ENCODE data around the gene MT1X. TPM values are rescaled to one million over a fixed set of nuclear protein-coding genes. Genes with fewer than 3 reads are reported as not detected.
"Not testable (repeated sequence)": the region's sequence is repeated elsewhere in the genome, so short reads cannot be mapped to it uniquely, and the experiment has no call there.

The MT1X gene
- total and polyA plus RNA-seq, 2 donors from 2014 or later, result 223 to 476 TPM

DNA sequence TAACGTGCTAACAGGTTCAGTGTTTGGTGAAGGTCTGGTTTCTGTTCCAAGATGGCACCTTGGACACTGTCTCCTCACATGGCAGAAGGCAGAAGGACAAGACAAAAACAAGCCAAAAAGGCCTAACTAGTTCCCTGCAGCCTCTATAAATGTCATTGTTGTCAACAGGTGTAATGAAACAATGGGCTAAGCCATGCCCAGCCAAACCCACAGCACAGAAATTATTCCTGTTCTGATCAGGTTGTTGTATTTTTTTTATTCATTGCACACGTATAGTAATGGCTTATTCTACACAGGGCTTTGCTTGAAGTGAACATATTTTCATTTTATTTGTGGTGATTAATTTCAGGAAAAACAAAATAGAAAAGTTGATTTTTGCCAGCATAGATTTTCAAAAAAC lies 31.5 kb downstream of the MT1X start:
- FAIRE-seq (no peak), DNase-seq (no peak)
- Histone ChIP-seq H3K4me1 (ENCODE audit: control insufficient read depth in 2 of 3, insufficient read depth in 2 of 3, low read depth in 1 of 3, low read length in 3 of 3) (no peaks in the 10 kb centered on the region), H3K9me3 (ENCODE audit: control insufficient read depth in 2 of 3, insufficient read depth in 1 of 3, low read length in 3 of 3) (no peaks in the 10 kb centered on the region), H3K27ac (ENCODE audit: low read depth in 2 of 2, low read length in 2 of 2) (no peak overlapping the region), H3K36me3 (ENCODE audit: control insufficient read depth in 2 of 3, insufficient read depth in 3 of 3, low read length in 3 of 3) (no peaks in the 10 kb centered on the region), H3K27me3 (ENCODE audit: control insufficient read depth, insufficient read depth, low read length) (no peaks in the 10 kb centered on the region), H3K9ac (ENCODE audit: low read length in 3 of 3) (no peak overlapping the region), H3K4me3 (ENCODE audit: low read length in 3 of 3) (no peak overlapping the region)
- TF ChIP-seq, protein P1, sequence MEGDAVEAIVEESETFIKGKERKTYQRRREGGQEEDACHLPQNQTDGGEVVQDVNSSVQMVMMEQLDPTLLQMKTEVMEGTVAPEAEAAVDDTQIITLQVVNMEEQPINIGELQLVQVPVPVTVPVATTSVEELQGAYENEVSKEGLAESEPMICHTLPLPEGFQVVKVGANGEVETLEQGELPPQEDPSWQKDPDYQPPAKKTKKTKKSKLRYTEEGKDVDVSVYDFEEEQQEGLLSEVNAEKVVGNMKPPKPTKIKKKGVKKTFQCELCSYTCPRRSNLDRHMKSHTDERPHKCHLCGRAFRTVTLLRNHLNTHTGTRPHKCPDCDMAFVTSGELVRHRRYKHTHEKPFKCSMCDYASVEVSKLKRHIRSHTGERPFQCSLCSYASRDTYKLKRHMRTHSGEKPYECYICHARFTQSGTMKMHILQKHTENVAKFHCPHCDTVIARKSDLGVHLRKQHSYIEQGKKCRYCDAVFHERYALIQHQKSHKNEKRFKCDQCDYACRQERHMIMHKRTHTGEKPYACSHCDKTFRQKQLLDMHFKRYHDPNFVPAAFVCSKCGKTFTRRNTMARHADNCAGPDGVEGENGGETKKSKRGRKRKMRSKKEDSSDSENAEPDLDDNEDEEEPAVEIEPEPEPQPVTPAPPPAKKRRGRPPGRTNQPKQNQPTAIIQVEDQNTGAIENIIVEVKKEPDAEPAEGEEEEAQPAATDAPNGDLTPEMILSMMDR (IDR thresholded peaks at IDR 0.05; ENCODE audit: borderline replicate concordance, extremely low read depth, insufficient read depth), result no peak
- intact Hi-C loops (cut with DNase I), result no loop called here

DNA sequence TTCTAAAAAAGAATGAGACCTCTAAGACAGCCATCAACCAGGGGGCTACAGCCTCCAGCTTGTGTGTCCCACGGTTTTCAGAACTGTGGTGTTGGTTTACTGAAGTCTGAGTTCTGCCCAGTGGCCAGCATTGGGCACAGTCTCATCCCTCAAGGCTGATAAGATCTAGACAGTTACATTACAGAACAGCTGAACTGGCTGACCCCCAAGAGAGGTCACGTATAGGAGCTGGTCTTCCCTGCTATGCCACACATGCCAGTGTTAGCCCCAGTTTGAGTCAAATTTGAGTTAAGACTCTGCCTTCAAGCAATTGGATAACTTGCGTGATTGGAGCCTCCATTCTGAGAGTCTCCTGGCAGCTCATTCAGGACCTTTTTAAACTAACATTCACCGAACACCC lies 32.9 kb downstream of the MT1X start:
- no peak for FAIRE-seq
- DNase-seq, result no peak

DNA sequence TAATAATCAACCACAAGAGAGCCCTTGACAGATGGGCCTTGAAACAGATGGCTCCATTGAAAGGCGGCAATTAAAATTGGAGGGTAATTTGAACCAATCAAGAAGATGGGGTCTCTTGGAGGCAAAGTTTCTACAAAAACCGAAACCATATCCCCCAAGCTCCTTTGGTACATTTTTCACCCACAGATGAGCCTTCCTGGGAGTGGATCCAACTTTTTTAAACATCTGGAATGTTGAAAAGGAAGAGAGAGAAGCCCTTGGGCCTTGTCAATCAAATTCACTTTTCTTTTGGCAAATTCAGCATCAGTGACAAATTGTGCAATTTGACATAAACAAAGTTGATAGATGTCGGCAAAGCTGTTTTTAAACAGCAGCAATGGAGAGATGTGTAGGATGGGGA lies 34.5 kb downstream of the MT1X start:
- no peaks in the 10 kb centered on the region for H3K4me1 ChIP-seq (ENCODE audit: control insufficient read depth in 2 of 3, insufficient read depth in 2 of 3, low read depth in 1 of 3, low read length in 3 of 3)
- TF ChIP-seq, protein P1 (IDR thresholded peaks at IDR 0.05; ENCODE audit: borderline replicate concordance, extremely low read depth, insufficient read depth), result no peak
- no peak for DNase-seq
- FAIRE-seq, result no peak
- no peak overlapping the region for H3K27ac ChIP-seq (ENCODE audit: low read depth in 2 of 2, low read length in 2 of 2)
- H3K9me3 ChIP-seq (ENCODE audit: control insufficient read depth in 2 of 3, insufficient read depth in 1 of 3, low read length in 3 of 3), result no peaks in the 10 kb centered on the region
- H3K9ac ChIP-seq (ENCODE audit: low read length in 3 of 3), result no peak overlapping the region
- H3K27me3 ChIP-seq (ENCODE audit: control insufficient read depth, insufficient read depth, low read length), result no peaks in the 10 kb centered on the region
- H3K4me3 ChIP-seq (ENCODE audit: low read length in 3 of 3), result no peak overlapping the region
- H3K36me3 ChIP-seq (ENCODE audit: control insufficient read depth in 2 of 3, insufficient read depth in 3 of 3, low read length in 3 of 3), result no peaks in the 10 kb centered on the region
- intact Hi-C loops (cut with DNase I), result no loop called here

More for the DNA sequence above, 32.9 kb downstream of the MT1X start:
- Histone ChIP-seq H3K9me3 (ENCODE audit: control insufficient read depth in 2 of 3, insufficient read depth in 1 of 3, low read length in 3 of 3) (no peaks in the 10 kb centered on the region), H3K9ac (ENCODE audit: low read length in 3 of 3) (no peak overlapping the region), H3K27me3 (ENCODE audit: control insufficient read depth, insufficient read depth, low read length) (no peaks in the 10 kb centered on the region), H3K4me3 (ENCODE audit: low read length in 3 of 3) (no peak overlapping the region), H3K36me3 (ENCODE audit: control insufficient read depth in 2 of 3, insufficient read depth in 3 of 3, low read length in 3 of 3) (no peaks in the 10 kb centered on the region), H3K27ac (ENCODE audit: low read depth in 2 of 2, low read length in 2 of 2) (no peak overlapping the region), H3K4me1 (ENCODE audit: control insufficient read depth in 2 of 3, insufficient read depth in 2 of 3, low read depth in 1 of 3, low read length in 3 of 3) (no peaks in the 10 kb centered on the region)
- TF ChIP-seq, protein P1 (IDR thresholded peaks at IDR 0.05; ENCODE audit: borderline replicate concordance, extremely low read depth, insufficient read depth), result no peak
- intact Hi-C loops (cut with DNase I), result no loop called here

DNA sequence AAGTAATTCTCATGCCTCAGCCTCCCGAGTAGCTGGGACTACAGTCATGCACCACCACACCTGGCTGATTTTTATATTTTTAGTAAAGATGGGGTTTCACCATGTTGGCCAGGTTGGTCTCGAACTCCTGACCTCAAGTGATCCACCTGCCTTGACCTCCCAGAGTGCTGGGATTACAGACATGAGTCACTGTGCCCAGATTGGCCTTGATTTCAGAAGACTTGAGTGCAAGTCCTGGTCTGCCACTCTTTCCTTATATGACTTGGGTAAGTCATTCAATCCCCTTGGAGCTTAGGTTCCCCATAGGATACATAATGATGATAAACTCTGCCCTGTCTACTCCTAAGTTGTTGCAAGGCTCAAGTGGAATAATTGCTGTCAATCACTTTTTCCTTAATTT lies 35.3 kb downstream of the MT1X start:
- FAIRE-seq, result not testable (repeated sequence)

More for the DNA sequence above, 35.3 kb downstream of the MT1X start:
- H3K27me3 ChIP-seq (ENCODE audit: control insufficient read depth, insufficient read depth, low read length); H3K9me3 ChIP-seq (ENCODE audit: control insufficient read depth in 2 of 3, insufficient read depth in 1 of 3, low read length in 3 of 3); H3K4me3 ChIP-seq (ENCODE audit: low read length in 3 of 3); H3K36me3 ChIP-seq (ENCODE audit: control insufficient read depth in 2 of 3, insufficient read depth in 3 of 3, low read length in 3 of 3); H3K27ac ChIP-seq (ENCODE audit: low read depth in 2 of 2, low read length in 2 of 2); intact Hi-C loops (cut with DNase I); DNase-seq; H3K9ac ChIP-seq (ENCODE audit: low read length in 3 of 3); H3K4me1 ChIP-seq (ENCODE audit: control insufficient read depth in 2 of 3, insufficient read depth in 2 of 3, low read depth in 1 of 3, low read length in 3 of 3): not testable (repeated sequence)

Measured in kidney (tissue), 14 donors.